ENCODE measurements around the gene SIRPD. TPM values are rescaled to one million over a fixed set of nuclear protein-coding genes. Genes with fewer than 3 reads are reported as not detected.

SIRPD gene
- polyA plus RNA-seq, 3 donors from 2014 or later: 0.35 TPM; not detected in 2

Other genes starting within 250 kb of the SIRPD start
- 1 to 10 TPM; 1.3 to 2.0 (median 1.8) TPM for gene SDCBP2, start 228.6 kb downstream of the SIRPD start, polyA plus RNA-seq
- gene FKBP1A, start 164.7 kb downstream of the SIRPD start, polyA plus RNA-seq: 10 to 100 TPM; 45.1 to 70.7 (median 47.5) TPM
- gene NSFL1C, start 90.9 kb downstream of the SIRPD start, polyA plus RNA-seq: 10 to 100 TPM; 75.1 to 97.5 (median 78.2) TPM
- under 1 TPM; 0.60 to 0.95 (median 0.63) TPM for gene SIRPB2, start 66.3 kb downstream of the SIRPD start, polyA plus RNA-seq
- 1 to 10 TPM in 2 of 3 donors, under 1 TPM in 1; 0.50 to 1.8 (median 1.7) TPM for gene SIRPB1, start 62.3 kb upstream of the SIRPD start, polyA plus RNA-seq
- gene SIRPG, start 100.1 kb upstream of the SIRPD start, polyA plus RNA-seq: 10 to 100 TPM in 1 of 3 donors, 1 to 10 TPM in 2; 5.5 to 14.7 (median 6.3) TPM